Measurements from ENCODE around the gene VDAC2.

Gene VDAC2

GRCh38 chr10:75231672-75232581 is 21.3 kb downstream of the VDAC2 start:
- no peak for DNase-seq

- no peak for DNase-seq
These were observed 22.9 kb downstream of the VDAC2 start for GRCh38 chr10:75233444-75234016.

GRCh38 chr10:75234017-75234682 is 23.6 kb downstream of the VDAC2 start:
- DNase-seq: peak; percentile 68

GRCh38 chr10:75234683-75235374 is 24.2 kb downstream of the VDAC2 start:
- no peak for DNase-seq

GRCh38 chr10:75235375-75236177 is 25.0 kb downstream of the VDAC2 start, which contains the start of gene COMTD1:
COMTD1 (minus strand) TSS chr10:75235957; CDS start chr10:75235928, 29 bp downstream.
- DNase-seq: peak; percentile 67

- no peak for DNase-seq
These were observed 25.7 kb downstream of the VDAC2 start for GRCh38 chr10:75236178-75236825.

- DNase-seq: no peak
These were observed 27.8 kb downstream of the VDAC2 start for GRCh38 chr10:75238182-75239095.

- DNase-seq: no peak
These were observed 28.6 kb downstream of the VDAC2 start for GRCh38 chr10:75239096-75239790.

GRCh38 chr10:75240329-75241076 is 29.9 kb downstream of the VDAC2 start:
- no peak for DNase-seq

GRCh38 chr10:75243426-75243825 is 32.8 kb downstream of the VDAC2 start:
- no peak for DNase-seq

GRCh38 chr10:75244487-75245353 is 34.1 kb downstream of the VDAC2 start:
- DNase-seq: no peak

- DNase-seq: no peak
These were observed 35.0 kb downstream of the VDAC2 start for GRCh38 chr10:75245354-75246250.

- DNase-seq: no peak
These were observed 35.9 kb downstream of the VDAC2 start for GRCh38 chr10:75246506-75246905.

- no peak for DNase-seq
These were observed 37.2 kb downstream of the VDAC2 start for GRCh38 chr10:75247797-75248196.

GRCh38 chr10:75250934-75251333 is 40.3 kb downstream of the VDAC2 start:
- DNase-seq: no peak

GRCh38 chr10:75253281-75254220 is 43.0 kb downstream of the VDAC2 start:
- no peak for DNase-seq

Data from amniotic stem cell (primary cell).